Measurements from ENCODE around the gene SPOCK1. TPM values are rescaled to one million over a fixed set of nuclear protein-coding genes. Genes with fewer than 3 reads are reported as not detected.

The SPOCK1 gene
- polyA plus RNA-seq, 2 of the 4 experiments (the other 2 are of a cell fraction), result 28.9 to 40.8 TPM

DNA sequence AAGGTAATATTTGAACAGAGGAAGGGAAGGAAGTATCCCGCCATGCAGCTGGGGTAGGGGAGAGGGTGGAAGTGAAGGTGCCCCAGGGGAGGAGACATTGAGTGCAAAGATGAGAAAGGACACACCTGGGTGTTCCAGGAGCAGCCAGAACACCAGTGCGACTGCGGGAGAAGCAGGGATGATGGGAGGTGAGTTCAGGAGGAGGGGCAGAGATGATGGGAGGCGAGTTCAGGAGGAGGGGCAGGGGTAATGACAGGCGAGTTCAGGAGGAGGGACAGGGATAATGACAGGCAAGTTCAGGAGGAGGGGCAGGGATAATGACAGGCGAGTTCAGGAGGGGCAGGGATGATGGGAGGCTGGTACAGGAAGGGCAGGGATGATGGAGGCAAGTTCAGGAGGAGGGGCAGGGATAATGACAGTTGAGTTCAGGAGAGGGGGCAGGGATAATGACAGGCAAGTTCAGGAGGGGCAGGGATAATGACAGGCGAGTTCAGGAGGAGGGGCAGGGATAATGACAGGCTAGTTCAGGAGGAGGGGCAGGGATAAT is 17.2 kb upstream of the SPOCK1 start:
- Histone ChIP-seq H3K4me1 (no peaks in the 10 kb centered on the region), H3K4me2 (no peak overlapping the region), H3K4me3 (no peak overlapping the region), H3K9me3 (no peaks in the 10 kb centered on the region), H3K27ac (no peak overlapping the region)
- ChIA-PET CTCF (interaction anchor here (0.6 kb wide), 2 partner anchors 147 to 1275 kb away, joined by 3 read pairs; no protein-coding TSS in a partner anchor), POLR2A (interaction anchor here (0.5 kb wide), 1 partner anchor 106 kb away, joined by 3 read pairs; no protein-coding TSS in a partner anchor)
- DNase-seq (ENCODE audit: low read depth in 1 of 2, low spot score in 1 of 2) (no peak), ATAC-seq (no peak), FAIRE-seq (no peak)
- TF ChIP-seq RFX5 (IDR thresholded peaks at IDR 0.05), result no peak
- no peak for TF ChIP-seq EHF (CRISPR knock-in tag; IDR thresholded peaks at IDR 0.05)
- WGBS (ENCODE audit: missing lambda C conversion rate), result 5% methylated on average over 7 of the region's 7 CpGs

DNA sequence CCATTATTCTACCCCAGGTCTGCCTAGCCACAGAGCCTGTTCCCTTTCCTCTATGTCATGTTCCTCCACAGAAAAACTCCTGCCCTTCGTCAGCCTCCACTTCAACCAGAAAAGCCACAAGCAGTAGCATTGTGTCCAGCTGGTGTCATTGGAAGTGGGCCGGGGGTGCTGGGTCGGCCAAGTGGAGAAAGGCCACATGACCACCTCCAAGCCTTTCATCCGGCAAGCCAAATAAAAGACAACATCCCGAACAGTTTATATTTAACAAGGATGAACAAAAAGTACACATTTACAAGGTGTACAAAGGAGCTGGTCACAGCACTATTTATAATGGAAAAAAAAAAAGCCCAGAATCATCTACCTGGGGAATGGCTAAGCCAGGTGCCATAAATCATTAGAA is 16.1 kb upstream of the SPOCK1 start:
- Histone ChIP-seq H3K9me3 (no peaks in the 10 kb centered on the region), H3K27ac (no peak overlapping the region), H3K4me1 (no peaks in the 10 kb centered on the region), H3K4me3 (no peak overlapping the region), H3K4me2 (no peak overlapping the region)
- FAIRE-seq (no peak), DNase-seq (ENCODE audit: low read depth in 1 of 2, low spot score in 1 of 2) (no peak), ATAC-seq (no peak)
- TF ChIP-seq CEBPB (IDR thresholded peaks at IDR 0.05), result no peak
- 37% methylated on average over 5 of the region's 5 CpGs for WGBS (ENCODE audit: missing lambda C conversion rate)
- POLR2A ChIA-PET, result no interaction called here
- CTCF ChIA-PET, result interaction anchor here (0.8 kb wide), 1 partner anchor 48 kb away, joined by 3 read pairs; no protein-coding TSS in a partner anchor

DNA sequence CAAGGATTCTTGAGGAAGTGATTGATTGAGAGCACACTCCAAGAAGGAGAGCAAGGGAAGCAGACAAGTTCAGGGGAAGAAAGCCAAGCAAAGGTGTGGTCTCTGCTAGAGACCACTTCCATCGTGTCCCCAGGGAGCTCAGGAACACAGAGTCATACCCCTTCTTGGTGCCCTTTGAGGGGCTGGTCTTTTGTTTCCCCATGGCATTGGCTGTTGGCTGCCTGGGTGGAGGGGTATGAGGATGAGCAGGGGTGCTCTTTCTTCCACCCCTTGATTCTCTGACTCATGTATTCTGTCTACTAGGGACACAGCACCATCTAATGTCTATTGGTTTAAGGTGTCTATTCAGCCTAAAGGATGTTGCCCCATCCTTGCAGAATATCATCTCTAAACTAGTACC is 11.5 kb upstream of the SPOCK1 start:
- Histone ChIP-seq H3K27ac (no peak overlapping the region), H3K9me3 (no peaks in the 10 kb centered on the region), H3K4me2 (no peak overlapping the region), H3K4me3 (no peak overlapping the region), H3K4me1 (no peaks in the 10 kb centered on the region)
- ATAC-seq (no peak), FAIRE-seq (no peak), DNase-seq (ENCODE audit: low read depth in 1 of 2, low spot score in 1 of 2) (no peak)
- WGBS (ENCODE audit: missing lambda C conversion rate), result 0% methylated on average over 1 of the region's 1 CpG
- POLR2A ChIA-PET, result no interaction called here
- CTCF ChIA-PET, result interaction anchor here (0.6 kb wide), 1 partner anchor 161 kb away, joined by 4 read pairs; no protein-coding TSS in a partner anchor
- TF ChIP-seq MAX (IDR thresholded peaks at IDR 0.05) (no peak), EHF (CRISPR knock-in tag; IDR thresholded peaks at IDR 0.05) (no peak), HDAC2 (IDR thresholded peaks at IDR 0.05) (no peak), NR3C1 (IDR thresholded peaks at IDR 0.05) (no peak), MYC (IDR thresholded peaks at IDR 0.05; ENCODE audit: borderline replicate concordance, low read length) (no peak), ZFP36 (IDR thresholded peaks at IDR 0.05; ENCODE audit: borderline replicate concordance, partially characterized antibody) (no peak), RFX5 (IDR thresholded peaks at IDR 0.05) (no peak), PHF8 (IDR thresholded peaks at IDR 0.05; ENCODE audit: borderline replicate concordance, low read depth) (no peak), HOXB5 (CRISPR knock-in tag; IDR thresholded peaks at IDR 0.05) (no peak), MAFK (IDR thresholded peaks at IDR 0.05; ENCODE audit: partially characterized antibody) (no peak), CBX2 (IDR thresholded peaks at IDR 0.05; ENCODE audit: borderline replicate concordance, low read depth) (no peak)
- TF ChIP-seq, protein P1, sequence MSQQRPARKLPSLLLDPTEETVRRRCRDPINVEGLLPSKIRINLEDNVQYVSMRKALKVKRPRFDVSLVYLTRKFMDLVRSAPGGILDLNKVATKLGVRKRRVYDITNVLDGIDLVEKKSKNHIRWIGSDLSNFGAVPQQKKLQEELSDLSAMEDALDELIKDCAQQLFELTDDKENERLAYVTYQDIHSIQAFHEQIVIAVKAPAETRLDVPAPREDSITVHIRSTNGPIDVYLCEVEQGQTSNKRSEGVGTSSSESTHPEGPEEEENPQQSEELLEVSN (IDR thresholded peaks at IDR 0.05; ENCODE audit: borderline replicate concordance, low read depth), result no peak

DNA sequence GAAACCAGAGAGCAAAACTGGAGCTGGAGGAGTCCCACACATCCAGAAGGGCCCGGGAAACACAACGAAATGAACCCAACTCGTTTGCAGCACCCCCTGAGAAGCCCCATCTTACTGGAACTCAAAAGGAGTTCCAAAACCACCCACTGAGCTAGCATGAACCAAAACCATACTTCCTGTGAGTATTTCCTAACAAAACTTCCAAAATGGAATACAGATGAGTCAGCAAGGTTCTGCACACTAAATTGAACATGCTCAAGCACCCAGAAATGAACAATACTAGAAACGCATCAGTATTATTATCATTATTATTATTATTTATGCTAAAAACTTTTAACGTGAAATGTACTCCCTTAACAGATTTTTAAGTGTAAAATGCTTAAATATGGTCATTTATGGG is 8.0 kb upstream of the SPOCK1 start:
- Histone ChIP-seq H3K27ac (no peak overlapping the region), H3K9me3 (no peaks in the 10 kb centered on the region), H3K4me3 (no peak overlapping the region), H3K4me2 (no peak overlapping the region), H3K4me1 (no peaks in the 10 kb centered on the region)
- POLR2A ChIA-PET, result no interaction called here
- WGBS (ENCODE audit: missing lambda C conversion rate), result 23% methylated on average over 5 of the region's 5 CpGs
- CTCF ChIA-PET, result interaction anchor here (0.8 to 1.9 kb wide), 4 partner anchors 52 to 704 kb away, joined by 3 to 9 read pairs (median 3); no protein-coding TSS in a partner anchor
- FAIRE-seq, result no peak
- DNase-seq (ENCODE audit: low read depth in 1 of 2, low spot score in 1 of 2), result no peak
- no peak for TF ChIP-seq FOSB (CRISPR knock-in tag; IDR thresholded peaks at IDR 0.05)
- ATAC-seq, result no peak

DNA sequence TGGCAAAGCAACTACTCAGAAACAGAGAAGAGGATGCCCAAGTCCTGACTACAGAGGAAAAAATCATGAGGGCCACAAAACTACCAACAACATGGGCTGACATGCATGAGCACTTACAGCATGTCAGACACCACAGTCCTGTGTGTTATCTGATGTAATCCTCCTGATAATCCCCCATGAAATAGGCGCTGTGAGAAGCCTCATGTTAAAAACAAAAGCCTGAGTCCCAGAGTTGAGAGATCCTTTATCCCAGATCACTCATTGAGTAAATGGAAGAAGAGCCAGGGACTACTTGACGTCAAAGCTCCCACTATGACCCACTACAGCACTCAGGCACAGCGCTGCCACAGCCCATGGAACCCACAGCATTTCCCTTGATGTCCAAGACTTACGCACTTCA is 7.2 kb upstream of the SPOCK1 start:
- H3K4me2 ChIP-seq, result no peak overlapping the region
- H3K4me1 ChIP-seq, result no peaks in the 10 kb centered on the region
- no peak overlapping the region for H3K27ac ChIP-seq
- DNase-seq (ENCODE audit: low read depth in 1 of 2, low spot score in 1 of 2) (no peak), ATAC-seq (no peak), FAIRE-seq (no peak)
- TF ChIP-seq HOXB13 (CRISPR knock-in tag; IDR thresholded peaks at IDR 0.05; ENCODE audit: low read depth) (no peak), KDM5A (IDR thresholded peaks at IDR 0.05) (no peak), FOSL2 (IDR thresholded peaks at IDR 0.05) (no peak), FOSL2 (CRISPR knock-in tag; IDR thresholded peaks at IDR 0.05) (no peak), CHD2 (IDR thresholded peaks at IDR 0.05; ENCODE audit: low read length, partially characterized antibody) (no peak), ZSCAN20 (CRISPR knock-in tag; IDR thresholded peaks at IDR 0.05) (no peak), KDM1A (IDR thresholded peaks at IDR 0.05; ENCODE audit: low read depth) (no peak), CBX8 (IDR thresholded peaks at IDR 0.05) (no peak), BHLHE40 (IDR thresholded peaks at IDR 0.05; ENCODE audit: low read depth, low read length) (no peak), ZFP36 (IDR thresholded peaks at IDR 0.05; ENCODE audit: borderline replicate concordance, partially characterized antibody) (no peak), HOXB5 (CRISPR knock-in tag; IDR thresholded peaks at IDR 0.05) (no peak), RNF2 (IDR thresholded peaks at IDR 0.05; ENCODE audit: borderline replicate concordance, low read depth) (no peak), MAX (IDR thresholded peaks at IDR 0.05) (no peak), HDAC2 (IDR thresholded peaks at IDR 0.05) (no peak)
- CTCF ChIA-PET, result interaction anchor here (0.8 kb wide), 1 partner anchor 51 kb away, joined by 3 read pairs; no protein-coding TSS in a partner anchor
- H3K9me3 ChIP-seq, result no peaks in the 10 kb centered on the region
- POLR2A ChIA-PET, result no interaction called here
- WGBS (ENCODE audit: missing lambda C conversion rate), result 38% methylated on average over 4 of the region's 4 CpGs
- no peak overlapping the region for H3K4me3 ChIP-seq
